Tibial nerve (tissue), 4 donors: ENCODE data around the gene PTGER3.

Experiments used
- EP300 ChIP-seq, 2 donors: sonication (generic); formaldehyde crosslinking; IDR thresholded peaks; one replicate each; pipeline ENCODE4 v1.6.1; 2017; ENCODE audit warnings: antibody characterized with exemption in 2 of 2, mild to moderate bottlenecking in 1 of 2
- POLR2A ChIP-seq, 2 donors: fragments of 450-650 bp; IDR thresholded peaks; one replicate each; pipeline ENCODE4 v1.6.1; 2017; ENCODE audit warnings: antibody characterized with exemption in 2 of 2, mild to moderate bottlenecking in 2 of 2, moderate library complexity in 2 of 2
- TF ChIP-seq, protein P1 (sequence below), 5 experiments: fragments of 200-600 bp in 3 of 5; fragments of 450-650 bp in 2 of 5; sonication (generic) in 3 of 5; IDR thresholded peaks; one replicate each; pipeline ENCODE4 v1.5.1; 2016 to 2019; ENCODE audit warnings: antibody characterized with exemption in 5 of 5, mild to moderate bottlenecking in 3 of 5, moderate library complexity in 2 of 5

DNA sequence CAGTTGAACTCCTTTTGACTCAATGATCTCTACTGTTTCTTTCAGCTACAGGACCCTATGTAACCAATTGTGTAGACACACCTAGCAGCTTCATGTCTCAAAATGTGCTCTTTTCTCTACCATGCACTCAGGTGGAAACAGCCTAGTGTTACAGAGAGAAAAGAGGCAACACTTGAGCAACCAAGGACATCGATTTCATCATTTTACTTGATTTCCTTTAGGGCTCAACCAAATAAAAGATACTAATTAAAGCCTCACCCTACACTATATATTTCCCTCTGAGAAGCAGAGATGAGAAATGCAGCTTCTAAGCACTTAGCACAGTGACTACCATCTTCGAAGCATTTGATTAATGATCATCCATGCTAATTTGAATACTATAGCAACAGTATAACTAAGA, 55.1 kb downstream of the PTGER3 start:
- no peak for TF ChIP-seq POLR2A (IDR thresholded peaks at IDR 0.05)
- TF ChIP-seq, protein P1, sequence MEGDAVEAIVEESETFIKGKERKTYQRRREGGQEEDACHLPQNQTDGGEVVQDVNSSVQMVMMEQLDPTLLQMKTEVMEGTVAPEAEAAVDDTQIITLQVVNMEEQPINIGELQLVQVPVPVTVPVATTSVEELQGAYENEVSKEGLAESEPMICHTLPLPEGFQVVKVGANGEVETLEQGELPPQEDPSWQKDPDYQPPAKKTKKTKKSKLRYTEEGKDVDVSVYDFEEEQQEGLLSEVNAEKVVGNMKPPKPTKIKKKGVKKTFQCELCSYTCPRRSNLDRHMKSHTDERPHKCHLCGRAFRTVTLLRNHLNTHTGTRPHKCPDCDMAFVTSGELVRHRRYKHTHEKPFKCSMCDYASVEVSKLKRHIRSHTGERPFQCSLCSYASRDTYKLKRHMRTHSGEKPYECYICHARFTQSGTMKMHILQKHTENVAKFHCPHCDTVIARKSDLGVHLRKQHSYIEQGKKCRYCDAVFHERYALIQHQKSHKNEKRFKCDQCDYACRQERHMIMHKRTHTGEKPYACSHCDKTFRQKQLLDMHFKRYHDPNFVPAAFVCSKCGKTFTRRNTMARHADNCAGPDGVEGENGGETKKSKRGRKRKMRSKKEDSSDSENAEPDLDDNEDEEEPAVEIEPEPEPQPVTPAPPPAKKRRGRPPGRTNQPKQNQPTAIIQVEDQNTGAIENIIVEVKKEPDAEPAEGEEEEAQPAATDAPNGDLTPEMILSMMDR (IDR thresholded peaks at IDR 0.05) = no peak
- no peak for TF ChIP-seq EP300 (IDR thresholded peaks at IDR 0.05)
